K562 (cell line): ENCODE data around the gene UBXN11. TPM values are rescaled to one million over a fixed set of nuclear protein-coding genes. Genes with fewer than 3 reads are reported as not detected.

Source experiments
- CHCHD3 ChIP-seq: fragments of 250-450 bp; sonication (Bioruptor Pico); IDR thresholded peaks from 2 replicates; pipeline ENCODE4 v2.1.2; 2022; ENCODE audit warnings: mild to moderate bottlenecking
- ELF4 ChIP-seq: fragments of 450-650 bp; formaldehyde crosslinking; IDR thresholded peaks from 2 replicates; pipeline ENCODE4 v1.4.0; 2022; ENCODE audit warnings: missing genetic modification characterization
- HNRNPL ChIP-seq: fragments of 200-400 bp; formaldehyde crosslinking; IDR thresholded peaks from 2 replicates; pipeline ENCODE4 v1.6.1; 2017; ENCODE audit warnings: low read depth, mild to moderate bottlenecking, low read length
- HNRNPLL ChIP-seq: fragments of 200-400 bp; formaldehyde crosslinking; IDR thresholded peaks from 2 replicates; pipeline ENCODE4 v1.6.1; 2017; ENCODE audit warnings: low read length, low read depth, mild to moderate bottlenecking; ENCODE audit not compliant: poor library complexity, severe bottlenecking
- LEF1 ChIP-seq: fragments of 450-650 bp; IDR thresholded peaks from 2 replicates; pipeline ENCODE4 v1.6.1; 2016; ENCODE audit warnings: mild to moderate bottlenecking
- PHF8 ChIP-seq: fragments of 200-600 bp; sonication (generic); IDR thresholded peaks from 2 replicates; pipeline ENCODE4 v1.6.1; 2012; ENCODE audit warnings: mixed run types, mild to moderate bottlenecking, inconsistent platforms, low read length, moderate library complexity, borderline replicate concordance
- TRIM24 ChIP-seq, 2 experiments: fragments of 450-650 bp; IDR thresholded peaks; 2 replicates each; pipeline ENCODE4 v1.6.1; 2016
- TRIM28 ChIP-seq: fragments of 450-650 bp; IDR thresholded peaks from 2 replicates; pipeline ENCODE4 v1.6.1; 2017
- ZBTB40 ChIP-seq, 2 experiments: fragments of 450-650 bp in 1 of 2; sonication (generic) in 1 of 2; formaldehyde crosslinking in 1 of 2; IDR thresholded peaks; 2 replicates each; pipeline versions ENCODE4 v1.7.1 to v1.9.0; 2016 to 2022; ENCODE audit warnings: inconsistent platforms in 1 of 2, mild to moderate bottlenecking in 1 of 2, missing genetic modification reagents in 1 of 2
- ZNF23 ChIP-seq: fragments of 250-450 bp; sonication (Bioruptor Pico); IDR thresholded peaks from 2 replicates; pipeline ENCODE4 v1.4.0; 2020; ENCODE audit warnings: mild to moderate bottlenecking
- ZNF512 ChIP-seq: IDR thresholded peaks from 2 replicates; pipeline ENCODE4 v1.6.1; 2016; ENCODE audit warnings: missing genetic modification characterization, missing compliant biosample characterization
- ZNF75A ChIP-seq: fragments of 450-650 bp; formaldehyde crosslinking; IDR thresholded peaks from 2 replicates; pipeline ENCODE4 v1.4.0; 2020; ENCODE audit warnings: mild to moderate bottlenecking
- ZNF76 ChIP-seq: fragments of 250-450 bp; sonication (Bioruptor Pico); IDR thresholded peaks from 2 replicates; pipeline ENCODE4 v1.4.0; 2020; ENCODE audit warnings: mild to moderate bottlenecking, moderate library complexity, borderline replicate concordance
- ZNF780A ChIP-seq: fragments of 250-450 bp; sonication (Bioruptor Pico); IDR thresholded peaks from 2 replicates; pipeline ENCODE4 v1.5.0; 2021; ENCODE audit warnings: mild to moderate bottlenecking
- polyA plus RNA-seq, 8 experiments: library from polyadenylated mRNA; depleted of rRNA in 4 of 8; stranded (reverse) in 5 of 8; unstranded in 3 of 8; fragments of >200 nt; fragmentation: Nextera tagmentation in 2 of 8; fragmentation: Illumina TruSeq in 1 of 8; extraction: Ambion mirVana in 2 of 8; extraction: Trizol in 1 of 8; gene quantifications; 2 replicates each; pipeline versions ENCODE4 v1.2.1 to v1.2.3, GENCODE V29; 2011 to 2014; ENCODE audit warnings: inconsistent platforms in 1 of 8, missing spikeins in 1 of 8
- total RNA-seq, 7 experiments: library from RNA; depleted of rRNA in 6 of 7; stranded (reverse); fragments of >200 nt in 6 of 7; fragmentation: Illumina TruSeq in 2 of 7; extraction: Trizol in 2 of 7; gene quantifications; 2 replicates each; pipeline versions ENCODE4 v1.2.1 to v1.2.3, GENCODE V29; 2011 to 2021; ENCODE audit warnings: low replicate concordance in 1 of 7

The UBXN11 gene
- total and polyA plus RNA-seq, 9 of the 15 experiments (the other 6 are each of a cell fraction or from before 2014, with no cell fraction given) = 0.48 to 34.3 (median 11.3) TPM

- TF ChIP-seq ZBTB40 (IDR thresholded peaks at IDR 0.05) (no peak), ZBTB40 (CRISPR knock-in tag; IDR thresholded peaks at IDR 0.05) (no peak), TRIM24 (IDR thresholded peaks at IDR 0.05) (no peak), TRIM28 (no peak), HNRNPLL (no peak), PHF8 (no peak), ZNF780A (CRISPR knock-in tag) (no peak), ZNF75A (no peak), ELF4 (no peak), ZNF23 (no peak), CHCHD3 (CRISPR knock-in tag) (no peak), ZNF76 (CRISPR knock-in tag) (no peak), ZNF512 (tag) (no peak), LEF1 (no peak), HNRNPL (no peak)
Observed at GRCh38 chr1:26321315-26322041, 15.0 kb upstream of the UBXN11 start (continued).
